ENCODE results near the gene NHSL2.

The NHSL2 gene

GRCh38 chrX:72023071-72023470 is 112.4 kb downstream of the NHSL2 start:
- no peak overlapping the region for H3K9ac ChIP-seq (ENCODE audit: low read depth, low read length)
- H3K4me2 ChIP-seq (ENCODE audit: insufficient read depth, low read length), result no peak overlapping the region
- no peak for TF ChIP-seq EZH2 (IDR thresholded peaks at IDR 0.05; ENCODE audit: borderline replicate concordance, low read depth, low read length, severe bottlenecking)
- TF ChIP-seq CTCF (IDR thresholded peaks at IDR 0.05; ENCODE audit: borderline replicate concordance, extremely low read depth, low read length, poor library complexity, severe bottlenecking), result no peak
- DNase-seq (no peak), ATAC-seq (ENCODE audit: insufficient read depth, low read depth) (no peak)
- peaks cover 13% of the 10 kb centered on the region for H3K27me3 ChIP-seq (ENCODE audit: insufficient read depth, low read length, poor library complexity)
- H3K4me3 ChIP-seq (ENCODE audit: low read depth in 1 of 2, low read length in 2 of 2), result no peak overlapping the region
- no peak overlapping the region for H3K27ac ChIP-seq (ENCODE audit: low read length)
- no peaks in the 10 kb centered on the region for H3K36me3 ChIP-seq (ENCODE audit: insufficient read depth, low read length)
- no peaks in the 10 kb centered on the region for H3K79me2 ChIP-seq (ENCODE audit: insufficient read depth, low read length)
- H3K9me3 ChIP-seq (ENCODE audit: insufficient read depth, low read length, severe bottlenecking), result no peaks in the 10 kb centered on the region
- H4K20me1 ChIP-seq (ENCODE audit: insufficient read depth, low read length), result no peaks in the 10 kb centered on the region; the same call in 1 of the 2 replicates
- no peak overlapping the region for H2AFZ ChIP-seq (ENCODE audit: low read depth, low read length)
- peaks cover 8% of the 10 kb centered on the region for H3K4me1 ChIP-seq (ENCODE audit: insufficient read depth, low read length)

DNA sequence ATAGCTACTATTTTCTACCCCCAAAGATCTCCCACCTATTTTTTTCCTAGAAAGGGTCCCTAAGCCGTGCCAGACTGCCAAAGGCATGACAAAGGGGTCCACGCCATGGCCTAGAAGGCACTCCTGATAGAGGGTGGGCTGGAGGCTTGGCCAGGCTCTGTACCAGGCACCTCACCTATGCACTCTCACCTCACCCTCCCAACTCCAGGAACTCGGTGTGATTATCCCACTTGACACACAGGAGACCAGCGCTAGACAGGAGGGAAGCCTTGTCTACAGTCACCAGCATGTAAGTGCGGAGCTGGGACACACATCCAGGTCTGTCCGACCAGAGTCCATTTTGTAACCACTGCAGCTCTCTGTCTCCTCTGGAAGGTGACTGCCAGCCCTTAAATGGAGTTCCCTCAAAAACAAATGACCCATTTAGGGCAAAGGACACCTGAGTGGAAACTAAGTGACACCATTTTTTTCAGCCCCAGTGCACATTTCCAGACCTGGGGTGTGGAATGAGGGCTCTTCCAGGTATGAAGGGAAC is 114.7 kb downstream of the NHSL2 start:
- Histone ChIP-seq H3K9me3 (ENCODE audit: insufficient read depth, low read length, severe bottlenecking) (no peaks in the 10 kb centered on the region), H3K4me1 (ENCODE audit: insufficient read depth, low read length) (no peaks in the 10 kb centered on the region), H3K4me2 (ENCODE audit: insufficient read depth, low read length) (no peak overlapping the region), H3K79me2 (ENCODE audit: insufficient read depth, low read length) (no peaks in the 10 kb centered on the region), H4K20me1 (ENCODE audit: insufficient read depth, low read length) (no peaks in the 10 kb centered on the region), H2AFZ (ENCODE audit: low read depth, low read length) (no peak overlapping the region), H3K4me3 (ENCODE audit: low read depth in 1 of 2, low read length in 2 of 2) (no peak overlapping the region), H3K27ac (ENCODE audit: low read length) (no peak overlapping the region), H3K27me3 (ENCODE audit: insufficient read depth, low read length, poor library complexity) (no peaks in the 10 kb centered on the region), H3K36me3 (ENCODE audit: insufficient read depth, low read length) (no peaks in the 10 kb centered on the region), H3K9ac (ENCODE audit: low read depth, low read length) (no peak overlapping the region)
- DNase-seq (no peak), ATAC-seq (ENCODE audit: insufficient read depth, low read depth) (no peak)
- TF ChIP-seq CTCF (IDR thresholded peaks at IDR 0.05; ENCODE audit: borderline replicate concordance, extremely low read depth, low read length, poor library complexity, severe bottlenecking) (no peak), EZH2 (IDR thresholded peaks at IDR 0.05; ENCODE audit: borderline replicate concordance, low read depth, low read length, severe bottlenecking) (no peak)

DNA sequence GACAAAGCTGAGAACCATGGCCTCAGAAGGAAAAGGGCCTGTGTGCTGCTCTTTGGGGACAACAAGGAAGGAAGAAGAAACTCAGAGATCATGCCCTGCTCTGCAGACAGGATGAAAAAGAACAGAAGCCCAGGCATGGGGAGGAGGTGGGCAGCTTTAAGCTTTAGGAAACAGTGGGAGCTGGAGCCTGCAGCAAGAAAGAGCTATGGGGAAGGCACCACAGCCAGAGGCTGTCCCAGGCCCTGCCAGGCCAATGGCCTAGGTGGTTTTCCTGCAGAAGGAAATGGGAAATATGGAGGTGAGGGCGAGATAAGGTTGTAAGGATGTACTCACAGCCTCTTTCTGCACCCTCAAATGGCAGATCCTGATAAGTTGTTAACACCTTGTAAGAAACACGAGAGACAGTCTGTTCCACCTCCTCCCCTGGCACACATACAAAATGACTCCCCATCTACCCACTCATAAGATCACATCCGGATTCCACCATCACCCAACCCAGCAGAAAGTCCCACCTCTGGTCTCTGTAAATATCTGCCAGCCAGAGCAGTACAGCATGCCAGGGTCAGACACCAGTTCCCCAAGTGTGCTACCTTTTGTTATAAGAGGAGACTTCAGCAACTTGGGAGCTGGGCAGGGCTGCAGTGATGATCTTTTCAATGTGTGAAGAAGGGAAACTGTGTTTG is 115.8 kb downstream of the NHSL2 start:
- no peaks in the 10 kb centered on the region for H3K9me3 ChIP-seq (ENCODE audit: insufficient read depth, low read length, severe bottlenecking)
- no peaks in the 10 kb centered on the region for H3K36me3 ChIP-seq (ENCODE audit: insufficient read depth, low read length)
- no peak for DNase-seq
- no peaks in the 10 kb centered on the region for H3K4me1 ChIP-seq (ENCODE audit: insufficient read depth, low read length)
- H3K4me2 ChIP-seq (ENCODE audit: insufficient read depth, low read length), result no peak overlapping the region
- ATAC-seq (ENCODE audit: insufficient read depth, low read depth), result no peak
- H2AFZ ChIP-seq (ENCODE audit: low read depth, low read length), result no peak overlapping the region
- no peak overlapping the region for H3K27ac ChIP-seq (ENCODE audit: low read length)
- H3K9ac ChIP-seq (ENCODE audit: low read depth, low read length), result no peak overlapping the region
- no peaks in the 10 kb centered on the region for H4K20me1 ChIP-seq (ENCODE audit: insufficient read depth, low read length)
- no peak for TF ChIP-seq CTCF (IDR thresholded peaks at IDR 0.05; ENCODE audit: borderline replicate concordance, extremely low read depth, low read length, poor library complexity, severe bottlenecking)
- no peak for TF ChIP-seq EZH2 (IDR thresholded peaks at IDR 0.05; ENCODE audit: borderline replicate concordance, low read depth, low read length, severe bottlenecking)
- no peak overlapping the region for H3K4me3 ChIP-seq (ENCODE audit: low read depth in 1 of 2, low read length in 2 of 2)
- H3K79me2 ChIP-seq (ENCODE audit: insufficient read depth, low read length), result no peaks in the 10 kb centered on the region
- H3K27me3 ChIP-seq (ENCODE audit: insufficient read depth, low read length, poor library complexity), result no peaks in the 10 kb centered on the region

Data from DND-41 (cell line).